ENCODE measurements around the gene OXCT1. TPM values are rescaled to one million over a fixed set of nuclear protein-coding genes. Genes with fewer than 3 reads are reported as not detected.

OXCT1 gene
- total and polyA plus RNA-seq, 7 donors: 5.5 to 22.1 (median 10.7) TPM

DNA sequence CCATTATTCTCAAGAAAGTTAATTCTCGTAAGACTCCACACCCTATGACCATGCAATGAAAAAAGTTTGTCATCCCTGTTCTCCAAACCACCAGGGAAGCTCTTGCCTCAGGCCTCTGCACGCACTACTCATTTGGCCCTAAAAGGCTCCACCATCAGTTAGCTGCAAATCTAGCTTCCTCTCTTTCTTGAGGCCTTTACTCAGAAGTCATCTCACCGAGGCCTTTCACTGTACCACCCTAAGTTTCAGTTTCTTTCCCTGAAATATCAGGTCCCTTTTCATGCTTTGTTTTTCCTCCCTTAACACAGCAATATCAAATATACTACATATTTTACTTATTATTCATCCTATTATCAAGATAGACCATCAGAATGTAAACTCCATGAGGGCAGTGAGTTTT is 39.1 kb downstream of the OXCT1 start:
- 94 to 99% (median 97%) methylated on average over 3 of the region's 3 CpGs for WGBS, 3 donors
- ATAC-seq (no peak), DNase-seq (no peak)
- TF ChIP-seq, protein P1, sequence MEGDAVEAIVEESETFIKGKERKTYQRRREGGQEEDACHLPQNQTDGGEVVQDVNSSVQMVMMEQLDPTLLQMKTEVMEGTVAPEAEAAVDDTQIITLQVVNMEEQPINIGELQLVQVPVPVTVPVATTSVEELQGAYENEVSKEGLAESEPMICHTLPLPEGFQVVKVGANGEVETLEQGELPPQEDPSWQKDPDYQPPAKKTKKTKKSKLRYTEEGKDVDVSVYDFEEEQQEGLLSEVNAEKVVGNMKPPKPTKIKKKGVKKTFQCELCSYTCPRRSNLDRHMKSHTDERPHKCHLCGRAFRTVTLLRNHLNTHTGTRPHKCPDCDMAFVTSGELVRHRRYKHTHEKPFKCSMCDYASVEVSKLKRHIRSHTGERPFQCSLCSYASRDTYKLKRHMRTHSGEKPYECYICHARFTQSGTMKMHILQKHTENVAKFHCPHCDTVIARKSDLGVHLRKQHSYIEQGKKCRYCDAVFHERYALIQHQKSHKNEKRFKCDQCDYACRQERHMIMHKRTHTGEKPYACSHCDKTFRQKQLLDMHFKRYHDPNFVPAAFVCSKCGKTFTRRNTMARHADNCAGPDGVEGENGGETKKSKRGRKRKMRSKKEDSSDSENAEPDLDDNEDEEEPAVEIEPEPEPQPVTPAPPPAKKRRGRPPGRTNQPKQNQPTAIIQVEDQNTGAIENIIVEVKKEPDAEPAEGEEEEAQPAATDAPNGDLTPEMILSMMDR (IDR thresholded peaks at IDR 0.05): no peak
- Histone ChIP-seq H3K4me1 (no peaks in the 10 kb centered on the region), H3K27ac (no peak overlapping the region), H3K4me3 (no peak overlapping the region), H3K36me3 (ENCODE audit: insufficient read depth in 1 of 2, low read depth in 1 of 2) (no peaks in the 10 kb centered on the region), H3K27me3 (ENCODE audit: insufficient read depth in 3 of 3, low read length in 2 of 3) (no peaks in the 10 kb centered on the region), H3K9me3 (no peaks in the 10 kb centered on the region)
- intact Hi-C loops (cut with DNase I): no loop called here

DNA sequence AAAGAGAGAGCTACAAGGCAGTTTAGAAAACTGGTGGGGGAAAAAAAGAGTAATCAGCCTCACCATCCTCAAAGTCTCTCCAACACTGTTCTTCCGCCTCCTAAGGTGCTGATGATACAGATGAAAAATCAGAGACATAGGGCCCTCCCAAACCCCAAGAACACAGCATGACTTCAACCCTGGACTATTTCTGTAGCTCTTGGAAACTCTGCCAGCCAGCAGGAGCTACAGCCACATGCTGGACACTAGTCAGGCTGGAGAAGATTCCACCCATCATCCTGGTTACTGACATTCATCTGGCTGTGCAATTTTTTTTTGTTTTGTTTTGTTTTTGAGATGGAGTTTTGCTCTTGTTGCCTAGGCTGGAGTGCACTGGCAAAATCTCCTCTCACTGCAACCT is 42.4 kb downstream of the OXCT1 start:
- no peak for DNase-seq
- ATAC-seq: no peak
- TF ChIP-seq, protein P1 (IDR thresholded peaks at IDR 0.05): no peak
- Histone ChIP-seq H3K4me3 (no peak overlapping the region), H3K27me3 (ENCODE audit: insufficient read depth in 3 of 3, low read length in 2 of 3) (no peaks in the 10 kb centered on the region), H3K27ac (no peak overlapping the region), H3K4me1 (no peaks in the 10 kb centered on the region), H3K9me3 (no peaks in the 10 kb centered on the region), H3K36me3 (ENCODE audit: insufficient read depth in 1 of 2, low read depth in 1 of 2) (no peaks in the 10 kb centered on the region)
- intact Hi-C loops (cut with DNase I): no loop called here
- WGBS, 3 donors: 100% methylated on average over 1 of the region's 1 CpG

DNA sequence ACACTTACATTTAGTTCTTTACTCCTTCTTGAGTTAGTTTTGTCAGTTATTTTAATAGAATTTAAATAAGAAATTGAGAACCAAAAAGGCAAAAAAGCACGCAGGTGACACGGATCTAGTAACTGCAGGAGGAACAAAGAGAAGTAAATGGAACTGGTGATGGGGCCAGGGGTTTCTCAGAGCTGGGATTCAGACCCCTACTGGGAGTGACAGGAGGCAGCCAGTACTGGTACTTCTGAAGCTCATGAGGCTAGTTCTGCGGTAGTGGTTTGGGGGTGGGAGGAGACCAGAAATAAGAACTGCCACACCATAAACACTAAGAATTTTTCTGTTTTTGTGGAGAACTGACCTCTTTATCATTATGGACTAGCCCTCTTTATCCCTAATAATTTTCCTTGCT is 48.2 kb downstream of the OXCT1 start:
- H3K27me3 ChIP-seq (ENCODE audit: insufficient read depth in 3 of 3, low read length in 2 of 3): no peaks in the 10 kb centered on the region
- H3K36me3 ChIP-seq (ENCODE audit: insufficient read depth in 1 of 2, low read depth in 1 of 2): no peaks in the 10 kb centered on the region
- H3K27ac ChIP-seq: no peak overlapping the region
- 84 to 92% (median 92%) methylated on average over 3 of the region's 3 CpGs for WGBS, 3 donors
- DNase-seq (no peak), ATAC-seq (no peak)
- TF ChIP-seq, protein P1 (IDR thresholded peaks at IDR 0.05): no peak
- H3K9me3 ChIP-seq: no peaks in the 10 kb centered on the region
- no peaks in the 10 kb centered on the region for H3K4me1 ChIP-seq
- intact Hi-C loops (cut with DNase I): no loop called here
- H3K4me3 ChIP-seq: no peak overlapping the region

DNA sequence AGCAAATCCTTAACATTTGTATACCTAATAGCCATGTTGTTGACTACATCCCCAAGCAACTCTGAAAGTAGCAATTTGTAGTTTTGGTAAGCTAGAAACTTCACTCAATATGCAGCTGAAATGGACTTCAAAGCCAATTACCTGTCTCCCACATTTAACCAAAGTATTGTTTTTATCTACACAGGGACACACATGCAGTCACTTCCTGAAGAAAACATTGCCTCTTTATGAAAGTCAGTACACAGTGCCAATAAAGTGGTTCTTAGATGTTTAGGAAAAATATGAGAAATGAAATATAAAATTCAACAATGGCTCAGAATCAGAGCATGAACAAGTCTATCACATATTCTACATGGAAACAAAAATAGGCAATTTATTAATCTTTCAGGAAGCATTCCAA is 49.2 kb downstream of the OXCT1 start:
- ATAC-seq: no peak
- TF ChIP-seq, protein P1 (IDR thresholded peaks at IDR 0.05): no peak
- no peaks in the 10 kb centered on the region for H3K36me3 ChIP-seq (ENCODE audit: insufficient read depth in 1 of 2, low read depth in 1 of 2)
- H3K27me3 ChIP-seq (ENCODE audit: insufficient read depth in 3 of 3, low read length in 2 of 3): no peaks in the 10 kb centered on the region
- H3K27ac ChIP-seq: no peak overlapping the region
- no peak for DNase-seq
- H3K4me1 ChIP-seq: no peaks in the 10 kb centered on the region
- intact Hi-C loops (cut with DNase I): no loop called here
- no peaks in the 10 kb centered on the region for H3K9me3 ChIP-seq
- no peak overlapping the region for H3K4me3 ChIP-seq

DNA sequence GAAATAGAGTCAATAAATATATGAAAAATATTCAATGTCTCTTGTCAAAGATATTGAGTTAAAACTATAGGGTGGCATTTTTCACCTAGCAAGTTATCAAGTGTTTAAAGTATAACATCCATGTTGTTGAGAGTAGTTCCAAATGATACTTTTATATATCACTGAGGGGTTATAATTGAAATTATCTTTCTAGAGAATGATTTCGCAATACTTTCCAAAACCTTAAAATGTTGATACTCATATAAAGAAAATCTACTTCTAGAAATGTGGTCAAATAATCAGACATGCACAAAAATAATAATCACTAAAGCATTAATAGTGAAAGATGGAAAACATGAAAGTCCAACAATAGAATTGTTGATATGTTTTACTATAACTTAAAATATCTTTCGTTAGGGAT is 50.1 kb downstream of the OXCT1 start:
- no peaks in the 10 kb centered on the region for H3K9me3 ChIP-seq
- H3K4me3 ChIP-seq: no peak overlapping the region
- ATAC-seq: no peak
- WGBS, 3 donors: 97 to 100% (median 99%) methylated on average over 2 of the region's 2 CpGs
- intact Hi-C loops (cut with DNase I): no loop called here
- TF ChIP-seq, protein P1 (IDR thresholded peaks at IDR 0.05): no peak
- H3K36me3 ChIP-seq (ENCODE audit: insufficient read depth in 1 of 2, low read depth in 1 of 2): no peaks in the 10 kb centered on the region
- no peaks in the 10 kb centered on the region for H3K4me1 ChIP-seq
- no peak overlapping the region for H3K27ac ChIP-seq
- H3K27me3 ChIP-seq (ENCODE audit: insufficient read depth in 3 of 3, low read length in 2 of 3): no peaks in the 10 kb centered on the region
- DNase-seq: no peak

Measured in psoas muscle (tissue), 8 donors.